HG03060 (cell line): ENCODE results near the gene RNF114.

ENCODE experiments used
- ATAC-seq: cut with Tn5 transposase; IDR thresholded peaks from one replicate; pipeline ENCODE4 v1.9.1; 2021; ENCODE audit warnings: low read depth, moderate number of reproducible peaks; ENCODE audit not compliant: unreplicated experiment

Gene RNF114

GRCh38 chr20:49901588-49901987 is 34.6 kb upstream of the RNF114 start:
- no peak for ATAC-seq

GRCh38 chr20:49904440-49905214 is 31.6 kb upstream of the RNF114 start:
- no peak for ATAC-seq

GRCh38 chr20:49905415-49906091 is 30.6 kb upstream of the RNF114 start:
- no peak for ATAC-seq

GRCh38 chr20:49906101-49906604 is 30.0 kb upstream of the RNF114 start:
- ATAC-seq: no peak

GRCh38 chr20:49906615-49907154 is 29.5 kb upstream of the RNF114 start:
- ATAC-seq: no peak

GRCh38 chr20:49907405-49908257 is 28.6 kb upstream of the RNF114 start:
- ATAC-seq: no peak

- ATAC-seq: no peak
Observed at GRCh38 chr20:49908258-49908565, 28.0 kb upstream of the RNF114 start.

- no peak for ATAC-seq
Observed at GRCh38 chr20:49909499-49910339, 26.5 kb upstream of the RNF114 start.

- no peak for ATAC-seq
Observed at GRCh38 chr20:49910340-49910706, 25.9 kb upstream of the RNF114 start.

GRCh38 chr20:49913399-49914047 is 22.7 kb upstream of the RNF114 start:
- no peak for ATAC-seq

GRCh38 chr20:49914310-49915117 is 21.7 kb upstream of the RNF114 start:
- ATAC-seq: no peak

- ATAC-seq: no peak
Observed at GRCh38 chr20:49915118-49915379, 21.1 kb upstream of the RNF114 start.

- ATAC-seq: peak; percentile 74
Observed at GRCh38 chr20:49915380-49916145, 20.6 kb upstream of the RNF114 start, which contains the start of gene SPATA2. Gene SPATA2, minus strand, starts transcription at chr20:49915529. Its CDS starts 7,039 bp downstream, at chr20:49908490.

GRCh38 chr20:49916146-49917002 is 19.8 kb upstream of the RNF114 start:
- ATAC-seq: no peak

- ATAC-seq: no peak
Observed at GRCh38 chr20:49918446-49918845, 17.8 kb upstream of the RNF114 start.

- ATAC-seq: no peak
Observed at GRCh38 chr20:49919009-49919408, 17.2 kb upstream of the RNF114 start.

GRCh38 chr20:49919461-49919860 is 16.7 kb upstream of the RNF114 start:
- ATAC-seq: no peak
